ENCODE results near the gene RPS6KC1. TPM values are rescaled to one million over a fixed set of nuclear protein-coding genes. Genes with fewer than 3 reads are reported as not detected.

RPS6KC1 gene
- total and polyA plus RNA-seq, 4 experiments from 2014 or later, result 4.2 to 15.4 (median 11.2) TPM

- DNase-seq, result no peak
- Histone ChIP-seq H3K27me3 (ENCODE audit: insufficient read depth, low read length) (no peaks in the 10 kb centered on the region), H3K36me3 (ENCODE audit: insufficient read depth, low read length) (no peaks in the 10 kb centered on the region), H3K27ac (ENCODE audit: low read depth, low read length) (no peak overlapping the region), H3K4me1 (ENCODE audit: insufficient read depth, low read length) (no peaks in the 10 kb centered on the region), H3K9me3 (ENCODE audit: control insufficient read depth in 1 of 2, low read length in 2 of 2) (no peaks in the 10 kb centered on the region), H3K4me3 (ENCODE audit: low read length in 2 of 2) (no peak overlapping the region)
- H3K4me1 Mint-ChIP-seq, result peaks cover 0 to 17% (median 9%) of the 10 kb centered on the region in 4 donors
- H3K36me3 Mint-ChIP-seq, result no peaks in the 10 kb centered on the region
- CTCF ChIA-PET (ENCODE audit: partially characterized antibody), result no interaction called here
- no peaks in the 10 kb centered on the region for H3K27me3 Mint-ChIP-seq
- H3K4me3 Mint-ChIP-seq, result no peak overlapping the region
- no peaks in the 10 kb centered on the region for H3K9me3 Mint-ChIP-seq
- H3K27ac Mint-ChIP-seq, result no peak overlapping the region
- POLR2A ChIA-PET (ENCODE audit: partially characterized antibody), result no interaction called here
- intact Hi-C loops (cut with micrococcal nuclease), result no loop called here
Observed at GRCh38 chr1:213067352-213067751, 16.3 kb downstream of the RPS6KC1 start.

- CTCF ChIA-PET (ENCODE audit: partially characterized antibody), result no interaction called here
- POLR2A ChIA-PET (ENCODE audit: partially characterized antibody), result no interaction called here
- no peak overlapping the region for H3K27ac ChIP-seq (ENCODE audit: low read depth, low read length)
- H3K4me1 ChIP-seq (ENCODE audit: insufficient read depth, low read length), result no peaks in the 10 kb centered on the region
- H3K36me3 Mint-ChIP-seq, result peaks cover 4 to 16% of the 10 kb centered on the region in 2 donors
- H3K27me3 ChIP-seq (ENCODE audit: insufficient read depth, low read length), result no peaks in the 10 kb centered on the region
- no peak overlapping the region for H3K4me3 ChIP-seq (ENCODE audit: low read length in 2 of 2)
- no peaks in the 10 kb centered on the region for H3K27me3 Mint-ChIP-seq
- no peak overlapping the region for H3K27ac Mint-ChIP-seq
- no peaks in the 10 kb centered on the region for H3K9me3 Mint-ChIP-seq
- H3K36me3 ChIP-seq (ENCODE audit: insufficient read depth, low read length), result no peaks in the 10 kb centered on the region
- no peaks in the 10 kb centered on the region for H3K9me3 ChIP-seq (ENCODE audit: control insufficient read depth in 1 of 2, low read length in 2 of 2)
- H3K4me3 Mint-ChIP-seq, result no peak overlapping the region
- no peak for DNase-seq
- H3K4me1 Mint-ChIP-seq, result peaks cover 0 to 15% (median 8%) of the 10 kb centered on the region in 4 donors
- intact Hi-C loops (cut with micrococcal nuclease), result no loop called here
Observed at GRCh38 chr1:213070406-213070805, 19.4 kb downstream of the RPS6KC1 start.

DNA sequence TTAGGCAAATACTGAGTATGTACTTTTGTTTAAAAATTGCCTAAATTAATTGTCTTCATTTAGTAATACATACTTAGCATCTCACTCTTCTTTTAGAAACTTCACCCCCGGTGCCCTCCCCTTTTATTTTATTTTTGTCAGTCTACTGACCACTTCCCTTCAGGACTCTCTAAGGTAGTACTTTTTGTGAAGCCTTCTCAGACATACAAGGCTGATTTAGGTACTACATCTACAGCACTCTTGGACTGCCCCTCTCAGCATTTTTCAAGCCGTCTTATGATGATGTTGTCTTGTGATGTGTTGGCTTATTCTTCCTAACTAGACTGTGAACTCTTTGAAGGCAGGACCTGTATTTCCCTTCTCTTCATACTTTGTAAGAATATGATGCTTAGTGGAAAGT lies 24.7 kb downstream of the RPS6KC1 start:
- Mint-ChIP-seq H3K27me3 (no peaks in the 10 kb centered on the region), H3K9me3 (no peaks in the 10 kb centered on the region), H3K4me3 (no peak overlapping the region), H3K27ac (no peak overlapping the region), H3K4me1 (peaks cover 0 to 7% (median 3%) of the 10 kb centered on the region in 4 donors), H3K36me3 (peaks cover 15 to 29% of the 10 kb centered on the region in 2 donors)
- intact Hi-C loops (cut with micrococcal nuclease), result no loop called here
- CTCF ChIA-PET (ENCODE audit: partially characterized antibody), result interaction anchor here (0.9 kb wide), 1 partner anchor 63 kb away, joined by 3 read pairs; no protein-coding TSS in a partner anchor
- H3K9me3 ChIP-seq (ENCODE audit: control insufficient read depth in 1 of 2, low read length in 2 of 2), result no peaks in the 10 kb centered on the region
- no peaks in the 10 kb centered on the region for H3K4me1 ChIP-seq (ENCODE audit: insufficient read depth, low read length)
- no peaks in the 10 kb centered on the region for H3K27me3 ChIP-seq (ENCODE audit: insufficient read depth, low read length)
- POLR2A ChIA-PET (ENCODE audit: partially characterized antibody), result no interaction called here
- peaks cover under 1% of the 10 kb centered on the region for H3K36me3 ChIP-seq (ENCODE audit: insufficient read depth, low read length)
- DNase-seq, result no peak
- H3K4me3 ChIP-seq (ENCODE audit: low read length in 2 of 2), result no peak overlapping the region
- no peak overlapping the region for H3K27ac ChIP-seq (ENCODE audit: low read depth, low read length)

- Histone ChIP-seq H3K36me3 (ENCODE audit: insufficient read depth, low read length) (peaks cover 5% of the 10 kb centered on the region), H3K4me3 (ENCODE audit: low read length in 2 of 2) (no peak overlapping the region), H3K9me3 (ENCODE audit: control insufficient read depth in 1 of 2, low read length in 2 of 2) (no peaks in the 10 kb centered on the region), H3K27me3 (ENCODE audit: insufficient read depth, low read length) (no peaks in the 10 kb centered on the region), H3K27ac (ENCODE audit: low read depth, low read length) (no peak overlapping the region), H3K4me1 (ENCODE audit: insufficient read depth, low read length) (no peaks in the 10 kb centered on the region)
- CTCF ChIA-PET (ENCODE audit: partially characterized antibody), result no interaction called here
- no peak for DNase-seq
- POLR2A ChIA-PET (ENCODE audit: partially characterized antibody), result no interaction called here
- Mint-ChIP-seq H3K27me3 (no peaks in the 10 kb centered on the region), H3K36me3 (peaks cover 44 to 52% of the 10 kb centered on the region in 2 donors), H3K27ac (peak overlapping the region in 4 of 7 donors; percentile 4 to 88 (median 42)), H3K9me3 (no peaks in the 10 kb centered on the region), H3K4me3 (no peak overlapping the region), H3K4me1 (peaks cover 0 to 10% (median 4%) of the 10 kb centered on the region in 4 donors)
- intact Hi-C loops (cut with micrococcal nuclease), result no loop called here
Observed at GRCh38 chr1:213082420-213083111, 31.5 kb downstream of the RPS6KC1 start.

DNA sequence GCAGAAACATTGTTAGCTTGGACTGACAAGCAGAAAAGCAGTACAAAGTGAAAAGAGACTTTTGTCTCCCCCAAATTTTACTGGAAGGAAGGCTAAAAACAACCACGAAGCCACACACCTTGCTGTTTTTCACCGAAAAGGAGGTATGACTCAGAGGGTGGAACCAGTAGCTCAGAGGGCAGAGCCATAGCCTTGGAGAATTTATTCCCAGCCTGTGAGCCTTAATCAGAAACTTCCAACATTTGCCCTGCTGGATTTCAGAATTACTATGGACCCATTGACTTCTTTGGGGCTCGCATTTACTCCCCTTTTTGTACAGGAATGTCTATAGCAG lies 32.0 kb downstream of the RPS6KC1 start:
- Histone ChIP-seq H3K27me3 (ENCODE audit: insufficient read depth, low read length) (no peaks in the 10 kb centered on the region), H3K4me3 (ENCODE audit: low read length in 2 of 2) (no peak overlapping the region), H3K4me1 (ENCODE audit: insufficient read depth, low read length) (no peaks in the 10 kb centered on the region), H3K9me3 (ENCODE audit: control insufficient read depth in 1 of 2, low read length in 2 of 2) (no peaks in the 10 kb centered on the region), H3K36me3 (ENCODE audit: insufficient read depth, low read length) (peaks cover 5% of the 10 kb centered on the region), H3K27ac (ENCODE audit: low read depth, low read length) (no peak overlapping the region)
- ChIA-PET POLR2A (ENCODE audit: partially characterized antibody) (no interaction called here), CTCF (ENCODE audit: partially characterized antibody) (no interaction called here)
- Mint-ChIP-seq H3K4me1 (peaks cover 0 to 10% (median 4%) of the 10 kb centered on the region in 4 donors), H3K27ac (peak overlapping the region in 2 of 7 donors; percentile 1 to 54), H3K27me3 (no peaks in the 10 kb centered on the region), H3K4me3 (no peak overlapping the region), H3K9me3 (no peaks in the 10 kb centered on the region), H3K36me3 (peaks cover 49 to 57% of the 10 kb centered on the region in 2 donors)
- intact Hi-C loops (cut with micrococcal nuclease), result no loop called here
- no peak for DNase-seq

- no peaks in the 10 kb centered on the region for H3K27me3 ChIP-seq (ENCODE audit: insufficient read depth, low read length)
- ChIA-PET CTCF (ENCODE audit: partially characterized antibody) (no interaction called here), POLR2A (ENCODE audit: partially characterized antibody) (no interaction called here)
- H3K4me1 ChIP-seq (ENCODE audit: insufficient read depth, low read length), result no peaks in the 10 kb centered on the region
- H3K4me3 Mint-ChIP-seq, result no peak overlapping the region
- H3K9me3 Mint-ChIP-seq, result no peaks in the 10 kb centered on the region
- peaks cover 36 to 48% of the 10 kb centered on the region in 2 donors for H3K36me3 Mint-ChIP-seq
- DNase-seq, result no peak
- no peak overlapping the region for H3K27ac Mint-ChIP-seq
- H3K36me3 ChIP-seq (ENCODE audit: insufficient read depth, low read length), result no peaks in the 10 kb centered on the region
- intact Hi-C loops (cut with micrococcal nuclease), result no loop called here
- H3K27ac ChIP-seq (ENCODE audit: low read depth, low read length), result no peak overlapping the region
- no peaks in the 10 kb centered on the region for H3K27me3 Mint-ChIP-seq
- H3K9me3 ChIP-seq (ENCODE audit: control insufficient read depth in 1 of 2, low read length in 2 of 2), result no peaks in the 10 kb centered on the region
- peaks cover 0 to 4% (median 3%) of the 10 kb centered on the region in 4 donors for H3K4me1 Mint-ChIP-seq
- H3K4me3 ChIP-seq (ENCODE audit: low read length in 2 of 2), result no peak overlapping the region
Observed at GRCh38 chr1:213087911-213088310, 36.9 kb downstream of the RPS6KC1 start.

GRCh38 chr1:213089924-213090677 lies 39.1 kb downstream of the RPS6KC1 start:
- Mint-ChIP-seq H3K36me3 (peaks cover 33 to 39% of the 10 kb centered on the region in 2 donors), H3K27ac (peak overlapping the region in 1 of 7 donors; percentile 3), H3K27me3 (no peaks in the 10 kb centered on the region), H3K4me3 (no peak overlapping the region), H3K9me3 (no peaks in the 10 kb centered on the region), H3K4me1 (peaks cover 0 to 4% (median under 1%) of the 10 kb centered on the region in 4 donors)
- Histone ChIP-seq H3K9me3 (ENCODE audit: control insufficient read depth in 1 of 2, low read length in 2 of 2) (no peaks in the 10 kb centered on the region), H3K36me3 (ENCODE audit: insufficient read depth, low read length) (no peaks in the 10 kb centered on the region), H3K27ac (ENCODE audit: low read depth, low read length) (no peak overlapping the region), H3K4me3 (ENCODE audit: low read length in 2 of 2) (no peak overlapping the region), H3K27me3 (ENCODE audit: insufficient read depth, low read length) (no peaks in the 10 kb centered on the region), H3K4me1 (ENCODE audit: insufficient read depth, low read length) (no peaks in the 10 kb centered on the region)
- ChIA-PET CTCF (ENCODE audit: partially characterized antibody) (no interaction called here), POLR2A (ENCODE audit: partially characterized antibody) (no interaction called here)
- DNase-seq, result no peak
- intact Hi-C loops (cut with micrococcal nuclease), result no loop called here
